SK-N-SH treated with all-trans-retinoic acid at 6 μM for 48 hours (cell line): Measurements from ENCODE around the gene ANAPC1.

ENCODE experiments used
- ATAC-seq: fragments of 200-7000 bp; cut with Tn5 transposase; 3 replicates; pipeline ENCODE4 v1.9.1; 2020; ENCODE audit warnings: mild to moderate bottlenecking, moderate library complexity
- ARNTL ChIP-seq: fragments of 450-650 bp; formaldehyde crosslinking; IDR thresholded peaks from 2 replicates; pipeline ENCODE4 v1.5.0; 2020; ENCODE audit warnings: low read depth, mild to moderate bottlenecking, moderate library complexity, borderline replicate concordance
- BACH2 ChIP-seq: fragments of 250-450 bp; sonication (Bioruptor Pico); IDR thresholded peaks from 2 replicates; pipeline ENCODE4 v1.9.0; 2021; ENCODE audit warnings: mild to moderate bottlenecking, borderline replicate concordance
- CSDC2 ChIP-seq: fragments of 250-450 bp; sonication (Bioruptor Pico); IDR thresholded peaks from 2 replicates; pipeline ENCODE4 v1.5.0; 2020; ENCODE audit warnings: mild to moderate bottlenecking, moderate library complexity
- ESRRG ChIP-seq: fragments of 250-450 bp; sonication (Bioruptor Pico); IDR thresholded peaks from 2 replicates; pipeline ENCODE4 v1.6.1; 2021; ENCODE audit warnings: mild to moderate bottlenecking
- GLIS3 ChIP-seq: fragments of 250-450 bp; sonication (Bioruptor Pico); IDR thresholded peaks from 2 replicates; pipeline ENCODE4 v1.5.0; 2020; ENCODE audit warnings: mild to moderate bottlenecking, moderate library complexity
- ISL1 ChIP-seq: fragments of 250-450 bp; sonication (Bioruptor Pico); IDR thresholded peaks from 2 replicates; pipeline ENCODE4 v2.1.2; 2022; ENCODE audit warnings: mild to moderate bottlenecking, moderate library complexity
- OSR1 ChIP-seq: fragments of 250-450 bp; sonication (Bioruptor Pico); IDR thresholded peaks from 2 replicates; pipeline ENCODE4 v1.8.0; 2022; ENCODE audit warnings: moderate library complexity, mild to moderate bottlenecking, inconsistent platforms
- PPARA ChIP-seq: fragments of 250-450 bp; sonication (Bioruptor Pico); IDR thresholded peaks from 2 replicates; pipeline ENCODE4 v1.5.0; 2020; ENCODE audit warnings: mild to moderate bottlenecking, borderline replicate concordance
- RARB ChIP-seq: fragments of 250-450 bp; sonication (Bioruptor Pico); IDR thresholded peaks from 2 replicates; pipeline ENCODE4 v1.8.0; 2021; ENCODE audit warnings: mild to moderate bottlenecking, moderate library complexity
- SNAI2 ChIP-seq: fragments of 250-450 bp; sonication (Bioruptor Pico); IDR thresholded peaks from 2 replicates; pipeline ENCODE4 v1.5.0; 2020; ENCODE audit warnings: mild to moderate bottlenecking, moderate library complexity
- TOX ChIP-seq: fragments of 250-450 bp; sonication (Bioruptor Pico); IDR thresholded peaks from 2 replicates; pipeline ENCODE4 v1.8.0; 2021; ENCODE audit warnings: mild to moderate bottlenecking, moderate library complexity, borderline replicate concordance
- ZC3H10 ChIP-seq: fragments of 250-450 bp; sonication (Bioruptor Pico); IDR thresholded peaks from 2 replicates; pipeline ENCODE4 v1.5.1; 2021; ENCODE audit warnings: mild to moderate bottlenecking, moderate library complexity
- ZNF565 ChIP-seq: fragments of 450-650 bp; formaldehyde crosslinking; conservative IDR thresholded peaks from 2 replicates; pipeline ENCODE4 v1.5.0; 2020; ENCODE audit warnings: low read depth, mild to moderate bottlenecking, moderate library complexity
- ZNF70 ChIP-seq: fragments of 450-650 bp; formaldehyde crosslinking; IDR thresholded peaks from 2 replicates; pipeline ENCODE4 v1.5.0; 2020; ENCODE audit warnings: mild to moderate bottlenecking, moderate library complexity
- ZNF8 ChIP-seq: fragments of 450-650 bp; formaldehyde crosslinking; IDR thresholded peaks from 2 replicates; pipeline ENCODE4 v1.5.0; 2020; ENCODE audit warnings: mild to moderate bottlenecking, moderate library complexity
- TF ChIP-seq, protein P1 (sequence below): fragments of 250-450 bp; sonication (Bioruptor Pico); IDR thresholded peaks from 2 replicates; pipeline ENCODE4 v1.5.0; 2020; ENCODE audit warnings: mild to moderate bottlenecking, moderate library complexity
- TF ChIP-seq, protein P2 (sequence below): fragments of 250-450 bp; sonication (Bioruptor Pico); IDR thresholded peaks from 2 replicates; pipeline ENCODE4 v1.8.0; 2020; ENCODE audit warnings: mild to moderate bottlenecking, moderate library complexity, borderline replicate concordance
- TF ChIP-seq, protein P3 (sequence below): fragments of 250-450 bp; sonication (Bioruptor Pico); IDR thresholded peaks from 2 replicates; pipeline ENCODE4 v1.5.1; 2021; ENCODE audit warnings: mild to moderate bottlenecking, moderate library complexity
- TF ChIP-seq, protein P4 (sequence below): fragments of 250-450 bp; sonication (Bioruptor Pico); IDR thresholded peaks from 2 replicates; pipeline ENCODE4 v1.5.1; 2020; ENCODE audit warnings: low read depth, mild to moderate bottlenecking, moderate library complexity
- TF ChIP-seq, protein P5 (sequence below): fragments of 250-450 bp; sonication (Bioruptor Pico); IDR thresholded peaks from 2 replicates; pipeline ENCODE4 v1.8.0; 2021; ENCODE audit warnings: low read depth, mild to moderate bottlenecking, moderate library complexity, borderline replicate concordance

Gene ANAPC1

DNA sequence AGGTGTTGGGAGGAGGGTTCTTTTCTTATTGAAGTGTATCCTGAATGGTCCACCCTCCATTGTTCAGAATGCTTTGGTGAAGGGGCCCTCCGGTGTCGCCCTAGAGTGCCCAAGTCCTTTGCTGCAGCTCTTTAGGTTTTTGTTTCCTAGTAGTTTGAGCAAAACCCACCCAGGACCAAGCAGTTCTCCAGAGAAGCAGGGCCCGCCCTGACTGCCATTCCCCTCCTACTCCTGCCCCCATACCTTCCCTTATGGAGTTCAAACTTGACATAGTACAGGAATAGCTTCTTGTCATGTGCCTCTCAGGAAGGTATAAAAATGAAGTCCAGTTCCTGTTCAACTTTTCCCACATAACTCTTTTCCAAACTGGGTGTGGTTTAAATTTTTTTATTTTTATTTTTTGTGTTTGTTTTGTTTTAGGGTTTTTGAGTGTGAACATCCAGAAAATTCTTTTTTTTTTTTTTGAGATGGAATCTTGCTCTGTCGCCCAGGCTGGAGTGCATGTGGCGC lies 20.0 kb upstream of the ANAPC1 start:
- no peak for TF ChIP-seq OSR1 (CRISPR knock-in tag)
- no peak for TF ChIP-seq TOX (CRISPR knock-in tag)
- TF ChIP-seq RARB (CRISPR knock-in tag), result no peak
- no peak for TF ChIP-seq ISL1 (CRISPR knock-in tag)
- TF ChIP-seq, protein P1, sequence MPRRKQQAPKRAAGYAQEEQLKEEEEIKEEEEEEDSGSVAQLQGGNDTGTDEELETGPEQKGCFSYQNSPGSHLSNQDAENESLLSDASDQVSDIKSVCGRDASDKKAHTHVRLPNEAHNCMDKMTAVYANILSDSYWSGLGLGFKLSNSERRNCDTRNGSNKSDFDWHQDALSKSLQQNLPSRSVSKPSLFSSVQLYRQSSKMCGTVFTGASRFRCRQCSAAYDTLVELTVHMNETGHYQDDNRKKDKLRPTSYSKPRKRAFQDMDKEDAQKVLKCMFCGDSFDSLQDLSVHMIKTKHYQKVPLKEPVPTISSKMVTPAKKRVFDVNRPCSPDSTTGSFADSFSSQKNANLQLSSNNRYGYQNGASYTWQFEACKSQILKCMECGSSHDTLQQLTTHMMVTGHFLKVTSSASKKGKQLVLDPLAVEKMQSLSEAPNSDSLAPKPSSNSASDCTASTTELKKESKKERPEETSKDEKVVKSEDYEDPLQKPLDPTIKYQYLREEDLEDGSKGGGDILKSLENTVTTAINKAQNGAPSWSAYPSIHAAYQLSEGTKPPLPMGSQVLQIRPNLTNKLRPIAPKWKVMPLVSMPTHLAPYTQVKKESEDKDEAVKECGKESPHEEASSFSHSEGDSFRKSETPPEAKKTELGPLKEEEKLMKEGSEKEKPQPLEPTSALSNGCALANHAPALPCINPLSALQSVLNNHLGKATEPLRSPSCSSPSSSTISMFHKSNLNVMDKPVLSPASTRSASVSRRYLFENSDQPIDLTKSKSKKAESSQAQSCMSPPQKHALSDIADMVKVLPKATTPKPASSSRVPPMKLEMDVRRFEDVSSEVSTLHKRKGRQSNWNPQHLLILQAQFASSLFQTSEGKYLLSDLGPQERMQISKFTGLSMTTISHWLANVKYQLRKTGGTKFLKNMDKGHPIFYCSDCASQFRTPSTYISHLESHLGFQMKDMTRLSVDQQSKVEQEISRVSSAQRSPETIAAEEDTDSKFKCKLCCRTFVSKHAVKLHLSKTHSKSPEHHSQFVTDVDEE, result no peak
- no peak for TF ChIP-seq BACH2 (CRISPR knock-in tag)
- TF ChIP-seq ZC3H10 (CRISPR knock-in tag), result no peak
- no peak for TF ChIP-seq ZNF8 (CRISPR knock-in tag)
- no peak for ATAC-seq

DNA sequence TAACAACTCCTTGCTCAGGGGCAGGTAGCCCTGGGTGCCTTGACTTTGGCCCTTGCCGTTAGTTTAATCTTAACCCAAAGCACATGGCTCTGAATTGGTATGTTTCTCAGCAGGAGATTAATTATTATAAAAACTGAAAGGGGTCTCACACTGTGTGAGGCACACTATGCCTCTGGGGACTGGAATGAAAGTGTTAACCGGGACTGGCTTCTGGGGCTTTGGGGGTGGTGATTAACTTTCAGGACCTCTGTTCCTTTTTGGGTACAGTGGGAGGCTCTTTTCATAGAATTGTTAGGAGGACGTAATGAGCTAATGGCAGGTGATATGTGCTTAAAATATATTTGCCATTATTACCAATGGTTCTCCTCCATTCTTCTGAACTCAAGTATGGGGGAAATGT lies 19.5 kb upstream of the ANAPC1 start:
- ATAC-seq, result no peak
- TF ChIP-seq ISL1 (CRISPR knock-in tag) (no peak), BACH2 (CRISPR knock-in tag) (no peak), PPARA (no peak), SNAI2 (CRISPR knock-in tag) (no peak), ZC3H10 (CRISPR knock-in tag) (no peak), GLIS3 (CRISPR knock-in tag) (no peak), ESRRG (CRISPR knock-in tag) (no peak), CSDC2 (CRISPR knock-in tag) (no peak), RARB (CRISPR knock-in tag) (no peak), ARNTL (no peak), ZNF565 (CRISPR knock-in tag) (no peak), OSR1 (CRISPR knock-in tag) (no peak), ZNF8 (CRISPR knock-in tag) (no peak), TOX (CRISPR knock-in tag) (no peak), ZNF70 (CRISPR knock-in tag) (no peak)
- TF ChIP-seq, protein P2, sequence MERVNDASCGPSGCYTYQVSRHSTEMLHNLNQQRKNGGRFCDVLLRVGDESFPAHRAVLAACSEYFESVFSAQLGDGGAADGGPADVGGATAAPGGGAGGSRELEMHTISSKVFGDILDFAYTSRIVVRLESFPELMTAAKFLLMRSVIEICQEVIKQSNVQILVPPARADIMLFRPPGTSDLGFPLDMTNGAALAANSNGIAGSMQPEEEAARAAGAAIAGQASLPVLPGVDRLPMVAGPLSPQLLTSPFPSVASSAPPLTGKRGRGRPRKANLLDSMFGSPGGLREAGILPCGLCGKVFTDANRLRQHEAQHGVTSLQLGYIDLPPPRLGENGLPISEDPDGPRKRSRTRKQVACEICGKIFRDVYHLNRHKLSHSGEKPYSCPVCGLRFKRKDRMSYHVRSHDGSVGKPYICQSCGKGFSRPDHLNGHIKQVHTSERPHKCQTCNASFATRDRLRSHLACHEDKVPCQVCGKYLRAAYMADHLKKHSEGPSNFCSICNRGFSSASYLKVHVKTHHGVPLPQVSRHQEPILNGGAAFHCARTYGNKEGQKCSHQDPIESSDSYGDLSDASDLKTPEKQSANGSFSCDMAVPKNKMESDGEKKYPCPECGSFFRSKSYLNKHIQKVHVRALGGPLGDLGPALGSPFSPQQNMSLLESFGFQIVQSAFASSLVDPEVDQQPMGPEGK (CRISPR knock-in tag), result no peak
- TF ChIP-seq, protein P3, sequence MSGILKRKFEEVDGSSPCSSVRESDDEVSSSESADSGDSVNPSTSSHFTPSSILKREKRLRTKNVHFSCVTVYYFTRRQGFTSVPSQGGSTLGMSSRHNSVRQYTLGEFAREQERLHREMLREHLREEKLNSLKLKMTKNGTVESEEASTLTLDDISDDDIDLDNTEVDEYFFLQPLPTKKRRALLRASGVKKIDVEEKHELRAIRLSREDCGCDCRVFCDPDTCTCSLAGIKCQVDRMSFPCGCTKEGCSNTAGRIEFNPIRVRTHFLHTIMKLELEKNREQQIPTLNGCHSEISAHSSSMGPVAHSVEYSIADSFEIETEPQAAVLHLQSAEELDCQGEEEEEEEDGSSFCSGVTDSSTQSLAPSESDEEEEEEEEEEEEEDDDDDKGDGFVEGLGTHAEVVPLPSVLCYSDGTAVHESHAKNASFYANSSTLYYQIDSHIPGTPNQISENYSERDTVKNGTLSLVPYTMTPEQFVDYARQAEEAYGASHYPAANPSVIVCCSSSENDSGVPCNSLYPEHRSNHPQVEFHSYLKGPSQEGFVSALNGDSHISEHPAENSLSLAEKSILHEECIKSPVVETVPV (CRISPR knock-in tag), result no peak
- TF ChIP-seq, protein P4, sequence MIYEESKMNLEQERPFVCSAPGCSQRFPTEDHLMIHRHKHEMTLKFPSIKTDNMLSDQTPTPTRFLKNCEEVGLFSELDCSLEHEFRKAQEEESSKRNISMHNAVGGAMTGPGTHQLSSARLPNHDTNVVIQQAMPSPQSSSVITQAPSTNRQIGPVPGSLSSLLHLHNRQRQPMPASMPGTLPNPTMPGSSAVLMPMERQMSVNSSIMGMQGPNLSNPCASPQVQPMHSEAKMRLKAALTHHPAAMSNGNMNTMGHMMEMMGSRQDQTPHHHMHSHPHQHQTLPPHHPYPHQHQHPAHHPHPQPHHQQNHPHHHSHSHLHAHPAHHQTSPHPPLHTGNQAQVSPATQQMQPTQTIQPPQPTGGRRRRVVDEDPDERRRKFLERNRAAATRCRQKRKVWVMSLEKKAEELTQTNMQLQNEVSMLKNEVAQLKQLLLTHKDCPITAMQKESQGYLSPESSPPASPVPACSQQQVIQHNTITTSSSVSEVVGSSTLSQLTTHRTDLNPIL (CRISPR knock-in tag), result no peak
- TF ChIP-seq, protein P1, result no peak
- TF ChIP-seq, protein P5, sequence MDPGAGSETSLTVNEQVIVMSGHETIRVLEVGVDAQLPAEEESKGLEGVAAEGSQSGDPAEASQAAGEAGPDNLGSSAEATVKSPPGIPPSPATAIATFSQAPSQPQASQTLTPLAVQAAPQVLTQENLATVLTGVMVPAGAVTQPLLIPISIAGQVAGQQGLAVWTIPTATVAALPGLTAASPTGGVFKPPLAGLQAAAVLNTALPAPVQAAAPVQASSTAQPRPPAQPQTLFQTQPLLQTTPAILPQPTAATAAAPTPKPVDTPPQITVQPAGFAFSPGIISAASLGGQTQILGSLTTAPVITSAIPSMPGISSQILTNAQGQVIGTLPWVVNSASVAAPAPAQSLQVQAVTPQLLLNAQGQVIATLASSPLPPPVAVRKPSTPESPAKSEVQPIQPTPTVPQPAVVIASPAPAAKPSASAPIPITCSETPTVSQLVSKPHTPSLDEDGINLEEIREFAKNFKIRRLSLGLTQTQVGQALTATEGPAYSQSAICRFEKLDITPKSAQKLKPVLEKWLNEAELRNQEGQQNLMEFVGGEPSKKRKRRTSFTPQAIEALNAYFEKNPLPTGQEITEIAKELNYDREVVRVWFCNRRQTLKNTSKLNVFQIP (CRISPR knock-in tag), result no peak
